Measurements from ENCODE around the gene FBXL17.

Gene FBXL17

GRCh38 chr5:107959573-107960279 lies 422.2 kb downstream of the FBXL17 start:
- DNase-seq (ENCODE audit: extremely low read depth in 1 of 2, low read depth in 1 of 2) = no peak

GRCh38 chr5:107958861-107959260 lies 423.0 kb downstream of the FBXL17 start:
- DNase-seq (ENCODE audit: extremely low read depth in 1 of 2, low read depth in 1 of 2) = no peak

- DNase-seq (ENCODE audit: extremely low read depth in 1 of 2, low read depth in 1 of 2) = no peak
Observed at GRCh38 chr5:107958432-107958831, 423.5 kb downstream of the FBXL17 start.

- no peak for DNase-seq (ENCODE audit: extremely low read depth in 1 of 2, low read depth in 1 of 2)
Observed at GRCh38 chr5:107957051-107957450, 424.8 kb downstream of the FBXL17 start.

GRCh38 chr5:107955321-107955720 lies 426.6 kb downstream of the FBXL17 start:
- no peak for DNase-seq (ENCODE audit: extremely low read depth in 1 of 2, low read depth in 1 of 2)

- DNase-seq (ENCODE audit: extremely low read depth in 1 of 2, low read depth in 1 of 2) = no peak
Observed at GRCh38 chr5:107954254-107954653, 427.6 kb downstream of the FBXL17 start.

- no peak for DNase-seq (ENCODE audit: extremely low read depth in 1 of 2, low read depth in 1 of 2)
Observed at GRCh38 chr5:107952450-107952849, 429.4 kb downstream of the FBXL17 start.

GRCh38 chr5:107951309-107951708 lies 430.6 kb downstream of the FBXL17 start:
- no peak for DNase-seq (ENCODE audit: extremely low read depth in 1 of 2, low read depth in 1 of 2)

- no peak for DNase-seq (ENCODE audit: extremely low read depth in 1 of 2, low read depth in 1 of 2)
Observed at GRCh38 chr5:107950776-107951175, 431.1 kb downstream of the FBXL17 start.

GRCh38 chr5:107949688-107950341 lies 432.1 kb downstream of the FBXL17 start:
- DNase-seq (ENCODE audit: extremely low read depth in 1 of 2, low read depth in 1 of 2) = no peak

- no peak for DNase-seq (ENCODE audit: extremely low read depth in 1 of 2, low read depth in 1 of 2)
Observed at GRCh38 chr5:107948377-107948776, 433.5 kb downstream of the FBXL17 start.

GRCh38 chr5:107945061-107945460 lies 436.8 kb downstream of the FBXL17 start:
- no peak for DNase-seq (ENCODE audit: extremely low read depth in 1 of 2, low read depth in 1 of 2)

GRCh38 chr5:107943923-107944322 lies 438.0 kb downstream of the FBXL17 start:
- DNase-seq (ENCODE audit: extremely low read depth in 1 of 2, low read depth in 1 of 2) = no peak

- no peak for DNase-seq (ENCODE audit: extremely low read depth in 1 of 2, low read depth in 1 of 2)
Observed at GRCh38 chr5:107941036-107941435, 440.9 kb downstream of the FBXL17 start.

- DNase-seq (ENCODE audit: extremely low read depth in 1 of 2, low read depth in 1 of 2) = no peak
Observed at GRCh38 chr5:107937651-107938355, 444.1 kb downstream of the FBXL17 start.

- no peak for DNase-seq (ENCODE audit: extremely low read depth in 1 of 2, low read depth in 1 of 2)
Observed at GRCh38 chr5:107937204-107937603, 444.7 kb downstream of the FBXL17 start.

- no peak for DNase-seq (ENCODE audit: extremely low read depth in 1 of 2, low read depth in 1 of 2)
Observed at GRCh38 chr5:107936515-107936914, 445.4 kb downstream of the FBXL17 start.

- DNase-seq (ENCODE audit: extremely low read depth in 1 of 2, low read depth in 1 of 2) = no peak
Observed at GRCh38 chr5:107935645-107936044, 446.3 kb downstream of the FBXL17 start.

GRCh38 chr5:107933326-107933725 lies 448.6 kb downstream of the FBXL17 start:
- DNase-seq (ENCODE audit: extremely low read depth in 1 of 2, low read depth in 1 of 2) = no peak

GRCh38 chr5:107930891-107931290 lies 451.0 kb downstream of the FBXL17 start:
- no peak for DNase-seq (ENCODE audit: extremely low read depth in 1 of 2, low read depth in 1 of 2)

- DNase-seq (ENCODE audit: extremely low read depth in 1 of 2, low read depth in 1 of 2) = no peak
Observed at GRCh38 chr5:107930092-107930491, 451.8 kb downstream of the FBXL17 start.

GRCh38 chr5:107929080-107929479 lies 452.8 kb downstream of the FBXL17 start:
- no peak for DNase-seq (ENCODE audit: extremely low read depth in 1 of 2, low read depth in 1 of 2)

All from activated CD8-positive, alpha-beta memory T cell treated with anti-CD3 and anti-CD28 coated beads for 1 hour (primary cell).